Erythroblast (primary cell): Measurements from ENCODE around the gene NTRK2.

Experiments used
- DNase-seq, 2 experiments: peaks; one replicate each; lab custom pipeline; 2025; lab: John Stamatoyannopoulos, UW
- GATA1 ChIP-seq: IDR thresholded peaks from 2 replicates; pipeline ENCODE4 v1.6.1; 2011; ENCODE audit warnings: low read depth, mild to moderate bottlenecking, control low read depth, low read length, moderate library complexity
- POLR2A ChIP-seq: IDR thresholded peaks from 2 replicates; pipeline ENCODE4 v1.6.1; 2011; ENCODE audit warnings: mild to moderate bottlenecking, low read length

The NTRK2 gene

GRCh38 chr9:84966876-84967830 lies 297.6 kb downstream of the NTRK2 start:
- TF ChIP-seq GATA1 (no peak), POLR2A (no peak)
- DNase-seq: no peak

- DNase-seq: no peak
Measured at GRCh38 chr9:84969084-84969483, 299.6 kb downstream of the NTRK2 start.

GRCh38 chr9:84969736-84970135 lies 300.2 kb downstream of the NTRK2 start:
- DNase-seq: no peak
- TF ChIP-seq POLR2A: no peak
- no peak for TF ChIP-seq GATA1

More at GRCh38 chr9:84969084-84969483, 299.6 kb downstream of the NTRK2 start:
- TF ChIP-seq POLR2A (no peak), GATA1 (no peak)

GRCh38 chr9:84970432-84970831 lies 300.9 kb downstream of the NTRK2 start:
- DNase-seq: no peak
- TF ChIP-seq POLR2A: no peak
- TF ChIP-seq GATA1: no peak

GRCh38 chr9:84971571-84971970 lies 302.0 kb downstream of the NTRK2 start:
- TF ChIP-seq GATA1: no peak
- TF ChIP-seq POLR2A: no peak
- DNase-seq: no peak

- no peak for TF ChIP-seq POLR2A
- no peak for TF ChIP-seq GATA1
- DNase-seq: no peak
Measured at GRCh38 chr9:84974258-84974657, 304.7 kb downstream of the NTRK2 start.

GRCh38 chr9:84974855-84975254 lies 305.3 kb downstream of the NTRK2 start:
- no peak for DNase-seq
- no peak for TF ChIP-seq GATA1
- TF ChIP-seq POLR2A: no peak

- no peak for DNase-seq
- TF ChIP-seq POLR2A (no peak), GATA1 (no peak)
Measured at GRCh38 chr9:84975926-84976325, 306.4 kb downstream of the NTRK2 start.

GRCh38 chr9:84978661-84979060 lies 309.1 kb downstream of the NTRK2 start:
- TF ChIP-seq GATA1 (no peak), POLR2A (no peak)
- DNase-seq: no peak

- no peak for TF ChIP-seq POLR2A
- TF ChIP-seq GATA1: no peak
- no peak for DNase-seq
Measured at GRCh38 chr9:84983749-84984148, 314.2 kb downstream of the NTRK2 start.

GRCh38 chr9:84988621-84989020 lies 319.1 kb downstream of the NTRK2 start:
- no peak for DNase-seq
- no peak for TF ChIP-seq GATA1
- no peak for TF ChIP-seq POLR2A

- no peak for TF ChIP-seq POLR2A
- TF ChIP-seq GATA1: no peak
- no peak for DNase-seq
Measured at GRCh38 chr9:84990416-84990815, 320.9 kb downstream of the NTRK2 start.

- TF ChIP-seq POLR2A: no peak
- no peak for DNase-seq
Measured at GRCh38 chr9:84990850-84991513, 321.5 kb downstream of the NTRK2 start.

GRCh38 chr9:84991514-84991870 lies 322.0 kb downstream of the NTRK2 start:
- TF ChIP-seq POLR2A: no peak
- no peak for TF ChIP-seq GATA1
- no peak for DNase-seq

- TF ChIP-seq POLR2A (no peak), GATA1 (no peak)
- DNase-seq: no peak
Measured at GRCh38 chr9:84992381-84992780, 322.9 kb downstream of the NTRK2 start.
